EL (cell line): ENCODE results near the gene BOD1L1.
"Not testable (repeated sequence)": the region's sequence is repeated elsewhere in the genome, so short reads cannot be mapped to it uniquely, and the experiment has no call there.

ENCODE experiments used
- DNase-seq: peaks from one replicate; pipeline ENCODE4 v3.0.0-alpha.2; 2016

Gene BOD1L1

DNA sequence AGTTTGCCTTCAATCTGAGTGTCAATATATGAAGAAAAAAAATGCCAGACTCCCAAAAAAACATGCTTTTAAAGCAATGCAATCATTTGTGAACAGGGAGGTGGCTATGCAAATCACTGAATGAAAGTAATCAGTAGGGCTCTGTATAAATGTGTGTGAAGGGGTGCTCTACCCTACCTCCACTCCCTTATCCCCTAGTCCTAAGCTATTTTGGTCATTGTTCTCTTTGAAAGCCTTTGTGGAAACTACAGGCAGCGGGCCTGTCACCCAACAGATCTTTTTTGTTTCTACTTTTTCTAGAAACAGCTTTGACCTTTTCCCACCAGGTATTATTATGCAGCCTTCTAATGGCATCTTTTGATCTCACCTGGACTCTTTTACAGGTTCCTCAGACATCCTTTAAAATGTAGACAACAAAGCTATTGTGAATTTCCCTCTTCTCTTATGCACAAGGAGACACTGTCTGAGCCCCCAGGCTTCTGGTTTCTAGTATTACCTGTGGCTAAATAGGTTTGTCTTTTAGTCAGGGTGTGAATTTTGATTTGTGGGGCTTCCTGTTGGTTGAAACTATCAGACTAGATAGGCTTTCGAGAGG lies 9.2 kb downstream of the BOD1L1 start:
- no peak for DNase-seq

DNA sequence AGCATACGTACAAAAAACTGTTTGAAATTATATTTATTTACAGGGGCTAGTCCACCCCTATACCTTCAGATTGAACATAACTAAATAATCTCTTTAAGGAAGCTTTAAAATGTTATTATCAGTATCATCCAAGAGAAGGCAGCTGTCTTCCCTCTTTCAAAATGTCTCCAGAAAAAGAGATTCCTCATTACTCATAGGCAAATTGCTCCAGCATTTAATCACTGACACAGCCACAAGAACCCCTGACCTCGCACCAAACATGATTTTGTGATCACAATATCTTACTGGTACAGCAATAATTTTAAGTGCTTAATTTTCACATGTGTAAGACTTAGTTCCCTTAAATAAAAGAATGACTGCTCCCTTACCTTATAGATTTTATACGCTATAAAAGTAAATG lies 9.7 kb downstream of the BOD1L1 start:
- no peak for DNase-seq

DNA sequence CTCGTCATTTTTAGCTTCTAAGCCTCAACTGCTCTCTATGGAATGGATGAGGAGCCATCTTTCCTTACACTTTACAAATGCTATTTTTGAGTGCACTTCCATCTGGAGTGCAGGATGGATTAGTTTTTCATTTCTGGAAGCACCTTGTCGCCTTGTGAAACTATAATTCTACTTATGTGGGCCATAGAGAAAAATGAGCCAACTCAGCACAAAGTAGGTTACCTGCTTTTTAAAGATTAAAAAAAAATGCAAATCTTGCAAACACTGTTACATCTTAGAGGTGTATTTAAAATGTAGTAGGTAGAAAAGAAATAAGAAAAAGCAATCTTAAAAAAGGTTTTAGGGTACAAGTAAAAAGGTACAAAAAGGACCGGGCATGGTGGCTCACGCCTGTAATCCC lies 10.9 kb downstream of the BOD1L1 start:
- DNase-seq, result no peak

DNA sequence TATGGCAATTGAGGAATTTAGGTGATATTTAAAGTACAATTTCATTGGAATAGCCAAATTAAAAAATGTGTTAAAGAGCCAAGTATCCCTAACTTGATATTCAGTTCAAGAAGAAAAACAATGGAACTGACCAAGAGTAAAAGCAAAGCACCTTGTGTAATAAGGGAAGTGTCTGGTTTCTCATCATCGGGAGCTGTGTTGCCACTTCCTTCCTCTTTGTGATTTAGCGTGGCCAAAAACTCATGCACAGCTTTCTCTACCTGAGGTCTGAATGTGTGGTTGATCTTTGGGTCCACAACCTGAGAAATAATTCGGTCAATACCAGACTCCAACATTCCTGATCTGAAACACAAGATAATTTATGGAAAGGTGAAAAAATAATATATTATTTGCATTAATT lies 12.4 kb downstream of the BOD1L1 start:
- DNase-seq, result no peak

DNA sequence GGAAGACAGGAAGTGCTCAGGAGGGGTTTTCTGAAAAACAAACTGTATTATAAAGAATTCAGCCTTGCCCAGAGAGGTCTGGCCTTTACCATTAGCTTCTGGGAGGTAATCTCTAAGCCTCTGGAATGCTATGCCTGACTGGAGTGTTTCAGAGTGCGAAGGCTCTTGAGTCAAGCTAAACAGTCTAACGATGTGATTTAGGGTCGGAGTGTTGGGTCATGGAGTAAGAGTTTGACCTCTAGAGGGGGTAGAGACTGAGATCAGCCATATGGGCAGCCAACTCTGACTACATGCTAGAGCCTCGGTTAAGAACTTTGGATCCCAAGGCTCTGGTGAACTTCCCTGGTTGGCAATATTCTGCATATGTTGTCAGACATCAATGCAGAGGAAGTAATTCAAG lies 15.0 kb downstream of the BOD1L1 start:
- DNase-seq, result no peak

DNA sequence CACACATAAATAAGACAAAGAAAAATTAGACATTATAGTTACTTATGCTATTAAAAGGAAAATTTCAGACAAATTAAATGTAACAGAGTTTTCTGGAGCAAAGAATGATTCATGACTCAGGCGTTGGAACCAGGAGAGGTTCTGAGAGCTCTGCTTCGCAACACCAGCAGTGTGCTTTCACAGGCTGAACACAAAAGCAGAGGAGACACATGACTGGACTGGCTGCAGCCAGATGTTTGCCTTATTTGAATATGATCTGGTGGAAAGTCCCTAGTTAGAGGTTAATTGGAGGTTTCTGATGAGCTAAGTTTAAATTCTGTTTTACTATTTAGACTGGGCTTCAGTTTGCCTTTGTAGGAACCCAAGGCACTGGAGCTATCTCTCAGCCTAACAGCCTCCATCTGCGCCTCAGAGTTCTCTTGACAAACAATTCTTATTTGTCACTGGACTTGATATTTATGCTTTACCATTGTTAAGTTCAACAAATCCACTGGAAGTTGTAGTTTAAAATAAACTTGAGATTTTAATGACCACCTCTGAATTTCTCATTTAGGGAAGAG lies 16.2 kb downstream of the BOD1L1 start:
- DNase-seq, result no peak

DNA sequence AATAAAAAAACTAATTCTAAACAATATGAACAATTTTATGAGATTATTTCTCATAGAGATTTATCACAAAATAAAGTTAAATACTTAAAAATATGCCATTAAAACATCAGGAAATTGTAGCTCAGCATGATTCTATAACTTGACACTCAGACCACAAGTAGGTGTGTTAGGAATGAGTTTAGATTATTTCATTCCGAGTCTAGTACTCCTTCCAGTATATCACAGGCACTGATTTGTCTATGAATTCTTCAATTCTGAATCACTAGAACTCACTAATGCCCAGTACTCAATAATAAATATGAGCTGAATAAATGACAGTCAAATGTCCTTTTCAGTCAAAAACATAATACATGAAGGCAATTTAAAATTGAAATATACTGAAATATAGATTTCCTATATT lies 22.2 kb downstream of the BOD1L1 start:
- no peak for DNase-seq

DNA sequence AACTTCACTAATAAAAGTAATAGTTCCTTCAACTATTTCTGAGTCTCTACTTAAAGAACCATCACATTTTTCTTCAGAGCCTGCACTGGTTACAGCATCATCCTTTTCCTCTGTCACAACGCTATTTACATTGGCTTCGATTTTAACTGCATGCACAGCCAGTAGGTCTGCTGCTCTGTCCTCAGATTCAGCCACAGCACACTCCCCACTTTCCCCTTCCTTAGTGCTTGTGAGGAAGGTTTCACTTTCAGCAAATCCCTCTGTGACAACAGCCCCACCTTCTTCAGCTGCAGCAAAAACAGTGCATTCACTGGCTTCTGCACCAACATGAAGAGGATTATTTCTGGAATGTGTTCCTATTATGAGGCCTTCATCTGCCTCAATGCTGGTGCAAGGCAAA lies 25.7 kb downstream of the BOD1L1 start:
- DNase-seq, result no peak

DNA sequence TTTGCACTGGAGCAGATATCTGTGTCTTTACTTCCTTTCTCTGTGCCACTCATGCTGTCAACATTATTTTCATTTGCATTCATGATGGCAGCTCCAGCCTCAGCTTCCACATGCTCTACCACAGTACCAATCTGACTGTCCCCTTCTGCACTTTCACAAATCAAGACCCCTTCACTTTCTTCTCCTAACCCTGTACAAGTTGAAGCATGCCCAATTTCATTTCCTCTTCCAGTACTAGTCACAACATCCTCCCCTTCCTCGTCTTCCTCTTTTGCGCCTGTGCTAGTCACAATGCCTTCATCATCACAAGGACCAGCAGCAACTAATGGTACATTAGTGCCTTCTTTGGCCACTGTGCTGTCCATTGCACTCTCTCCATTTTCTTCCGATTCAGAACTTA lies 26.5 kb downstream of the BOD1L1 start:
- DNase-seq, result no peak

DNA sequence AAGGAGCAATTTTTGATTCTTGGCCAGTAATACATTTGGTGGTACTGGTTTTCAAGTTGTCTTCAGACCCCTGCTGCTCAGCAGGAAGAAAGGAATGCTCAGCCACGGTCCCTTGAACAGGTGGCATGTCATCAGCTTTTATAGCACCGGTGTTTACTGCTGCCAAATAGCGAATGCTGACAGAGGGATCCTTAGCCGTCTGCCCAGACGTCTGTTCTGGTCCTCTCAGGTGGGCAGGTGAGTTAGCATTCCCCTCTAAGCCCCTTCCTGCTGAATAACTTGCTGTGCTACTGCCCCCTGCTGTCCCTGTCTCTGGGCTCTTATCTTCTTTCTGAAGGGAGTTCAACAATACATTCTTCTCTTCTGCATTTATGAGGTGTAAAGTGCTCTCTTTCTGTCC lies 28.4 kb downstream of the BOD1L1 start:
- no peak for DNase-seq

DNA sequence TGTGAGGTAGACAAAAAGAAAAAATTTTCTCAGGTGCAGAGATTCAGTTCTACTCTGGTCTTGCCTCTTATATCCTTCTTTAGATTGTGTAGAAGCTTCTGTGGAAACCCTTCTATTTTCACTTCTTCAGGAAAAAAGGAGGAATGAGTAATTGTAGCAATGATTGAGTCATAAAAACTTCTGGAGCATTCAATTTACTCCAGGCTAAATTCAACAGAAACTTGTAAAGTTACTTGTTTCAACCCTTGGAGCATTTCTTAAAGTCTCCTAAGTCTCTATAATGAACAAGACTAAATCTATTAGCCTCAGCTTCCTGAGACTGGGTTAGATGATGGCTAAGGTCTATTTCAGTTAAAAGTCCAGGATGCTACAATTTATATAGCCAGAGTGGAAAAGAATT lies 29.9 kb downstream of the BOD1L1 start:
- DNase-seq, result peak; percentile 32

DNA sequence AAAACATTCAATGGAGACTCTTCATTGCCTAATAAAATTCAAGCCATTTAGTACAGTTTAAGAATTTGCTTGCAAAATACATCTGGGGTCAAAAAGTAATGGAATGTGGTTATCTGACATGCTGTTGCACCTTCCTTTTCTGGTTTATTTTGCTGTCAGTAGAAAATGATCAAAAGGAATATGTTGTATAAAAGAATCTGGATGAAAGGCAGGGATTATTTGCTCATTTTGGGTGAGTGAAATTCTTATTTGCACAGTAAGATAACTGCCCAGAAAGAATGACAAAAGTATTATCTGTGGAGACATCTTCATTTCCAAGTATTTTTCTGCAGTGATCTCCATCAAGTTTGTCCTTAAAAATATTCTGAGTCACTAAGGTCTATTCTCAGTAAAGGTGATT lies 30.4 kb downstream of the BOD1L1 start:
- no peak for DNase-seq

DNA sequence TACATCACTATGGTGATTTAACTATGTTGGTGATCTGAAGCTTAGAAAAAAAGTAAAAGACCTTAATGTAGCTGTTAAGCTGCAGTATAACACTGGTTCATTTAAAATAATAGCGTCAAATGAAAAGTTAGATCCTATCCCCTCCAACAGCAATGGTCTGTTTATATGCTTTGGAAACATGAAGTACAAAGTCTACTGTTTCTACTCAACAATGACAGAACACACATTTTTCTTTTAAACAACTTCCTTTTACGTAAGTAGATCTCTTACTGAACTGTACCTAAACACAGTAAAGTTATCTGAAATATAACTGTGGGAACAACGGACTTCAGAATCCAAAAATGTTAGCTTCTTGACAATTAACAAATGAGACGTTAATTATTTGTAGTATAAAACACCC lies 35.3 kb downstream of the BOD1L1 start:
- DNase-seq, result no peak

DNA sequence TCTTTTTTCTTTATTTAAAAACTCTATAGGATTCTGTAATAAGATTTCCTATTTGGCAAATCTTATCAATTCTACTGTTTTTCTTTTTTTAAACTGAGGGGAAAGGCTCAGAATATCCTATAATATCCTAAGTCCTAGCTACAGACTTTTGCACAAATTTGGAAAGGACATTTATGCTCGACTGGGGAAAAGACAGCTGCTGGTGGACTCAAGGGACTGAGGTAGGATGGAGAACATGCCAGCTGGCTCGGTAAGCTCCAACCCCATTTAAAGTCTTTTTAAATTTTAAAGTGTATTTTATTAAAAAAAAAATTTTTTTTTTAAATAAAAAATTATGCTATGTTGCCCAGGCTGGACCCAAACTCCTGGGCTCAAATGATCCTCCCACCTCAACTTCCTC lies 36.8 kb downstream of the BOD1L1 start:
- no peak for DNase-seq

DNA sequence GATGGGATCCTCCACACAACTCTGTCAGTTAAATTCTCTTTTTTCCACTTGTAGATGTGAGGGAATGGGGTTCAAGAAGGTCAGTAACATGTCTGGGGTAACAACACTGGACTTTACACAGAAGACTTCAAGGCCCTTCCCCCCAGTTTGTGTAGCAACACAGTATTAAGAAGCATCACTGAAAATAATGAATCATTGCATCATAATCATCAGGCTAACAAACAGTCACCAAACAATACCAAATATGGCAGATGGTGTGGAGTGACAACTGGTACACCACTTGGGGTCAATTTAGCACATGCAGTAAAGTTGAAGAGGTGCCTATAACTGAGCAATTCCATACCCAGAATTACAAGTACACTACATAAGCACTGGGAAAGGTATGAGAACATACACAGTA lies 38.6 kb downstream of the BOD1L1 start:
- no peak for DNase-seq

DNA sequence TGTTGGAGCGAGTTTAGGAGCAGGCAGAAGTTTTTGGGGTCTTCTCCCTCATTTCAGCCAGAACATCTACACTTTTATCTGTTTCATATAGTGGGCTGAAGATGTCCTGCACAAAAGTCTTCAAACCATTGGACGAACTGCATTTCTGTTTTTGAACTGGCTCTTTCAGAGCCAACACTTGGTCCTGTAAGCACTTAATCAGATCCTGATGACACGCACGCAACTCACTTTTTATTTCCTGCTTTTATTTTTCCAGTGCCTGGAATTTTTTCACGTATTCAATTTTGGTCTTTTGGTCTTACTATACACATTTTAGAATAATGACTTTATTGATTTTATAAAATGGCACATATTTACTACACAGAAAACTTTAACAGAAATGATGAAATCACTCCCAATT lies 43.0 kb downstream of the BOD1L1 start:
- no peak for DNase-seq

DNA sequence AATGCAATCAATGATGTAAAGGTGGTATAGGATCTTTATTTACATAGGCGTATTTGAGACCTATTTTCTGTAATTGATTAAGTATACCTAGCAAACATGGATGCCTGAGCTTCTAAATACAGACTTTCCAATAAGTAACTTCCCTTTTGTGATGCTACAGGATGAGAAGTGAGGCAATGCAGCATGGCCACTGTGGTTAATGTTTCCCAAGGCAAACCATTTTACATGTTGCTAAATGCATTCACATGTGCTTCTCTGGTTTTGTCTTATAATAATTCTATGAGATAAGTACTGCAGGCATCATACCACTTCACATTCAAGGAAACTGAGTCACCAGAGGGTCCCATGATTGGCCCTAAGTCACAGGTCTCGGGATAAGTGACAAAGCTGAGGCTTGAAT lies 47.5 kb downstream of the BOD1L1 start:
- DNase-seq, result no peak

DNA sequence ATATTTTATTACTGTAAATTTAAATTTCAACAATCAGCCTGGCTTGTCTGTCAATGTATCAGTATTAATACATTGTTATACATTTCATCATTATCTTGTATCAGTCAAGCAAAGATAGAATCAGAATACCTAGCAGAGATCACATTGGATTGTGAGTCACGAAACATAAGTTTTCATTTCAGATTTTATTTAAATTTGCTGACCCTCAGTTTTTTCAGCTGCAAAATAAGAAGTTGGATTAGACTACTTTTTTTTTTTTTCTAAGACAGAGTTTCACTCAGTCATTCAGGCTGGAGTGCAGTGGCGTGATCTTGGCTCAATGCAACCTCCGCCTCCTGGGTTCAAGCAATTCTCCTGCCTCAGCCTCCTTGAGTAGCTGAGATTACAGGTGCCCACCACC lies 49.9 kb downstream of the BOD1L1 start:
- no peak for DNase-seq

DNA sequence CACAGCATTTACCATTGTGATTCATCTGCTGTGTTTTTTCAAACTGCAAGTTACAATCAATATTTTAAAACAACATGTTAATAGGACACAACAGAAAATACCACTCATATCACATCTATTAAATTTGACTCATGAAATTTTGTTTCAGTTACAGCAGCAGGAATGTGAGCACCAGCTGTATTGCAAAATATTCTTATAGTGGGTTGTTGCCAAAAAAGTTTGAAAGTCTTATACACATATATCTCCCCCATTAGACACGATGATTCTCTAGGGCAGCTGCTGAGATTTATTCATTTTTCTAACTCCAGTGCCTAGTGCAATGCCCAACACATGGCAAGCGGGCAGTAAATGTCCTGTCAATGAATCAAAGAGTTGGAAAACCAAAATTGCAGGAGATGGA lies 56.6 kb downstream of the BOD1L1 start:
- DNase-seq, result no peak

DNA sequence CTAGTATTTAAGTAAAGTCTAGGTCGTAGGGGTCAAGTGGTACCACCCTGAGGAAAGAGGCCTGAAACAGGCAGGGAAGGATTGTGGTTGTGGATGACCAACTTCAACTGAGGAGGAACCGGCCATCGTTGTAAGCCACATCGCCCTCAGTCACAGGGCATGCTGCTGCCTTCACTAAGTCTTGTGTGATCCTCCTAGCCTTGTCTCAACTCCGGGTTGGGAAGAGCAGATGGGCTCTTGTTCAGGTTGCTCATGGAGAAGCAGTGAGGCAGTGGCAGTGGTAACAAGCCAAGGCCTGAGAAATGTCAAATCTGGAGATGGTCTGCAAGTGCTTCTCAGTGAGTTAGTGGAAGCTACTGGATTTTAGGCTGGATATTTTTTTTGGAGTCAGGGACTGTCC lies 60.4 kb downstream of the BOD1L1 start:
- no peak for DNase-seq

DNA sequence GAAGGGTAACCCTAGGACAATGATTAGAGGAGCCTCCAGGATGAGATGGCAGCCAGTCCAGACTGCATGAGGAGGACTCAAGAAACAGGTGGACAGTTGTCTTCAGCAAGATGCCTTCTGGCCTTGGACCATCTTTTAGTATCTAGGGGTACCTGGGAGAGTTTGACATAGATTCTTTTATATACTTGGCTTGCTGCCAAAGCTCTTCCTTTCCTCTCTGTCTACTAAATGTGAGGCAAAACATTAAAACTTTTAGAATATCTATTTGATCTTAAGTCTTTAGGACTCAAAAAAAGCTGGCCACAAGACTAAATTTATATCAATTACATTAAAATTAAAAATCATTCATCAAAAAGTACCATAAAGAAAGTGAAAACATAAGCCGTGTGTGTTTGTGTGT lies 64.6 kb downstream of the BOD1L1 start:
- no peak for DNase-seq

DNA sequence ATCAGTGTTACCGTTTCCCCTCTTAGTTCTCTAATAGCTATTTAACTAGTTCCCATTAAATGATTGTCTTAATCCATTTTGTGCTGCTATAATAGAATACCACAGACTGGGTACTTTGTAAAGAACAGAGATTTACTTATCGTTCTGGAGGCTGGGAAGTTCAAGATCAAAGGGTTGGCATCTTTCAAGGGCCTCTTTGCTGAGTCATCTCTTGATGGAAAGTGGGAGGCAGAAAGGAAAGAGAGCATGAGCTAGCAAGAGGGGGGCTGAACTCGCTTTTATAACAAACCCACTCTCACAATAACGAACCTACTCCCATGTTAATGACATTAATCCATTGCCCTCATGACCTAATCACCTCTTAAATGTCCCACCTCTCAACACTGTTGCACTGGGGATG lies 65.9 kb downstream of the BOD1L1 start:
- DNase-seq, result no peak

DNA sequence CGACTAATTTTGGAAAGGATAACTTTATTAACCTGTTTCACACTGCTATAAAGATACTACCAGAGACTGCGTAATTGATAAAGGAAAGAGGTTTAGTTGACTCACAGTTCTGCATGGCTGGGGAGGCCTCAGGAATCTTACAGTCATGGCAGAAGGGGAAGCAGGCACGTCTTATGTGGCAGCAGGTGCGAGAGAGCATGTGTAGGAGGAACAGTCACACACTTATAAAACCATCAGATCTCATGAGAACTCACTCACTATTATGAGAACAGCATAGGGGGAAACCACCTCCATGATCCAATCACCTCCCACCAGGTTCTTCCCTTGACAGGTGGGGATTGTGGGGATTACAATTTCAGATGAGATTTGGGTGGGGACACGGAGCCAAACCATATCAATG lies 67.4 kb downstream of the BOD1L1 start:
- not testable (repeated sequence) for DNase-seq

DNA sequence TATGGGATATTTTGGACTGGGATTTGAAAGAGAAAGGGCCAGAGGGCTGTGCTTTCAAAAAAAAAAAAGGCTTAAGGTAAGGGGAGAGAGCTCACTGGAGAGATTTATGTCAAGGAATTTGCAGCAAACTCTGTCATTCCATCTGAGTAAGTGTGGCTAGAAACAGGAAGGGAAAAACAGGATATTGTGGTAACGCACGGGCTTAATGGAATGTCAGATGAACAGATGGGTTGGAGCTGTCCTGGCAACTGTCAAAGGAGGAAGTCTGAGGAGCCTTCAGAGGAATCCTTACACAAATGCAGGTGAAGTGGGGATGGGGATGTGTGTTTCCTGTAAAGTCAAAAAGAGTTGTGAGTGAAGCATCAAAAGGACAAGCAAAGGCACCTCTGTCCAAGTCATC lies 68.1 kb downstream of the BOD1L1 start:
- DNase-seq, result peak; percentile 90

DNA sequence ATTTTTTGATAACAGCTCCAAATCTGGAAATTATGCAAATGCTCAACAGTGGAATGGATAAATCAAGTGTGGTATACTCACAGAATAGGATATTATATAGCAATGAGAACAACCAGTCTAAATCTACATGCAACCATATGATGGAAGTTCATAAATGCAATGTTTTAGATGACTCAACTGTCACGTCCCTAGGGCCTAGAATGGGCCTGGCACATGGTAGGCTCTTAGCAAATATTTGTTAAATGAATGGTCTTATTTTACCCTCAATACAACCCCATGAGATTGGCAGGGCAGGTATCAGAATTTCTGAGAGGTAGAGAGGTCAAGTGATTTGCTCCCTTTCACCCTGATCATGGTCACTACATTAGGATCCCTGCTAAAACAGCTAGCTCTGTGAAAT lies 68.6 kb downstream of the BOD1L1 start:
- peak; percentile 53 for DNase-seq

DNA sequence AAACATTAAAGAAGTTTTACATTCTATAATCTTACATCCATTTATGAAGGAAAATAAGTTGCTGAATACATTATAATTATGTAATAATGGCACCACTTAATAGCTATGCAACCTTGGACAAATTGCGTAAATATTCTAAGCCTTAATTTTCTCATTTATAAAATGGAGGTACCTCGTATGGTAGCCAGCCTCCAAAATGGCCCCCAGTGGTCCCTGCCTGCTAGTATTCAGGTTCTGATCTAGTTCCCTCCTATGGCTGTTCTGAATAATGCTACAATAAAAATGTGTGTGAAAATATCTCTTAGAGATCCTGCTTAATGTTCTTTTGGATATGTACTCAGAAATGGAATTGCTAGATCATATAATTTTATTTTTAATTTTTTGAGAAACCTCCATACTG lies 72.2 kb downstream of the BOD1L1 start:
- no peak for DNase-seq
